ENCODE data around the gene CACNB2. TPM values are rescaled to one million over a fixed set of nuclear protein-coding genes. Genes with fewer than 3 reads are reported as not detected.

The CACNB2 gene
- total and polyA plus RNA-seq, 2 donors (not counting 3 experiments of a cell fraction or from before 2014, with no cell fraction given) = not detected

- ChIA-PET CTCF (no interaction called here), POLR2A (no interaction called here)
- no peaks in the 10 kb centered on the region for H3K36me3 ChIP-seq (ENCODE audit: control insufficient read depth in 2 of 2, extremely low read depth in 1 of 2, insufficient read depth in 2 of 2, low read length in 2 of 2)
- no peak overlapping the region for H3K4me3 ChIP-seq (replicated peaks in 1 of 3; ENCODE audit: insufficient read depth in 1 of 3, low read depth in 1 of 3, low read length in 3 of 3)
- no peak for DNase-seq (ENCODE audit: low read depth, low spot score)
- no peak overlapping the region for H3K9ac ChIP-seq (replicated peaks; ENCODE audit: extremely low read depth, insufficient read depth, low read length)
- no peaks in the 10 kb centered on the region for H3K9me1 ChIP-seq (replicated peaks; ENCODE audit: control insufficient read depth, extremely low read depth, insufficient read depth, low read length)
- no peaks in the 10 kb centered on the region for H3K27me3 ChIP-seq (ENCODE audit: control insufficient read depth in 2 of 2, insufficient read depth in 2 of 2, low read length in 2 of 2)
- H2AFZ ChIP-seq (ENCODE audit: low read depth, low read length) = no peak overlapping the region
- dilution Hi-C loops (cut with MboI; ENCODE audit: extremely low pct_ligation_motif_present, low sequenced_read_pairs) (no loop called here), intact Hi-C loops (cut with micrococcal nuclease) (no loop called here)
- no peaks in the 10 kb centered on the region for H4K20me1 ChIP-seq (replicated peaks; ENCODE audit: control insufficient read depth, extremely low read depth, insufficient read depth, low read length)
- TF ChIP-seq JUN (IDR thresholded peaks at IDR 0.05; ENCODE audit: borderline replicate concordance, insufficient read depth, insufficient read length, low read depth) (no peak), MAX (IDR thresholded peaks at IDR 0.05; ENCODE audit: insufficient read depth, insufficient read length) (no peak), POLR2AphosphoS5 (IDR thresholded peaks at IDR 0.05; ENCODE audit: insufficient read depth, low read depth, low read length) (no peak), CTCF (IDR thresholded peaks at IDR 0.05; ENCODE audit: extremely low read depth in 1 of 2, insufficient read depth in 1 of 2, low read depth in 1 of 2, low read length in 2 of 2) (no peak), POLR2A (IDR thresholded peaks at IDR 0.05; ENCODE audit: low read depth, low read length) (no peak), EZH2 (IDR thresholded peaks at IDR 0.05; ENCODE audit: borderline replicate concordance, low read depth, low read length, severe bottlenecking) (no peak)
- peaks cover 2% of the 10 kb centered on the region for H3K9me3 ChIP-seq (replicated peaks; ENCODE audit: control insufficient read depth, insufficient read depth, low read length)
- no peaks in the 10 kb centered on the region for H3K4me1 ChIP-seq (ENCODE audit: control insufficient read depth, extremely low read depth, insufficient read depth, low read length)
- H3K27ac ChIP-seq (ENCODE audit: insufficient read depth, low read depth, low read length) = no peak overlapping the region
- BruUV-seq (replicated peaks) = no TSS peak
- no peaks in the 10 kb centered on the region for H3K79me2 ChIP-seq (ENCODE audit: control insufficient read depth, insufficient read depth, low read length)
- no peak for FAIRE-seq
- H3K4me2 ChIP-seq (ENCODE audit: insufficient read depth, low read length) = no peak overlapping the region
Observed at GRCh38 chr10:18312374-18313139, 172.3 kb downstream of the CACNB2 start.

Measured in endothelial cell of umbilical vein (primary cell).